Cardiac fibroblast (primary cell): ENCODE measurements around the gene GALNT17.

Experiments
- DNase-seq, 2 donors: peaks; one replicate each; pipeline versions ENCODE4 v3.0.0 to v3.0.0-alpha.2; 2010; ENCODE audit warnings: low read depth in 2 of 2
- H3K4me3 ChIP-seq, 2 donors: replicated peaks in 1 of 2; 1 replicate in 1 of 2; 2 replicates in 1 of 2; pipeline ENCODE4 v1.5.1; 2011; ENCODE audit warnings: low read depth in 2 of 2, low read length in 2 of 2, mild to moderate bottlenecking in 2 of 2, moderate library complexity in 1 of 2
- CTCF ChIP-seq: IDR thresholded peaks from one replicate; pipeline ENCODE4 v1.5.1; 2011; ENCODE audit warnings: low read depth, mild to moderate bottlenecking, low read length, inconsistent platforms

The GALNT17 gene

GRCh38 chr7:71645836-71646235 lies 513.9 kb downstream of the GALNT17 start:
- no peak overlapping the region for H3K4me3 ChIP-seq
- DNase-seq = no peak
- no peak for TF ChIP-seq CTCF

- TF ChIP-seq CTCF = no peak
Observed at GRCh38 chr7:71649812-71650211, 517.9 kb downstream of the GALNT17 start.

GRCh38 chr7:71650653-71651337 lies 518.9 kb downstream of the GALNT17 start:
- H3K4me3 ChIP-seq = no peak overlapping the region
- no peak for TF ChIP-seq CTCF
- no peak for DNase-seq

More at GRCh38 chr7:71649812-71650211, 517.9 kb downstream of the GALNT17 start:
- DNase-seq = no peak
- H3K4me3 ChIP-seq = no peak overlapping the region

GRCh38 chr7:71652510-71652909 lies 520.6 kb downstream of the GALNT17 start:
- H3K4me3 ChIP-seq = no peak overlapping the region
- no peak for TF ChIP-seq CTCF
- DNase-seq = no peak

GRCh38 chr7:71657386-71657785 lies 525.4 kb downstream of the GALNT17 start:
- no peak overlapping the region for H3K4me3 ChIP-seq
- TF ChIP-seq CTCF = no peak
- no peak for DNase-seq

- no peak for DNase-seq
- H3K4me3 ChIP-seq = no peak overlapping the region
- no peak for TF ChIP-seq CTCF
Observed at GRCh38 chr7:71659622-71660021, 527.7 kb downstream of the GALNT17 start.
